Fibroblast of lung (primary cell): ENCODE measurements around the gene PDZD2.

Experiments
- EZH2 ChIP-seq: IDR thresholded peaks from 2 replicates; pipeline ENCODE4 v1.5.1; 2012; ENCODE audit warnings: low read length, control low read depth, mild to moderate bottlenecking; ENCODE audit errors: missing control alignments
- TF ChIP-seq, protein P1 (sequence below), 2 donors: IDR thresholded peaks in 1 of 2; conservative IDR thresholded peaks in 1 of 2; 1 replicate in 1 of 2; 2 replicates in 1 of 2; pipeline ENCODE4 v1.5.1; 2011 to 2012; ENCODE audit warnings: low read length in 2 of 2, control low read depth in 1 of 2, inconsistent platforms in 1 of 2, low read depth in 1 of 2, mild to moderate bottlenecking in 1 of 2

DNA sequence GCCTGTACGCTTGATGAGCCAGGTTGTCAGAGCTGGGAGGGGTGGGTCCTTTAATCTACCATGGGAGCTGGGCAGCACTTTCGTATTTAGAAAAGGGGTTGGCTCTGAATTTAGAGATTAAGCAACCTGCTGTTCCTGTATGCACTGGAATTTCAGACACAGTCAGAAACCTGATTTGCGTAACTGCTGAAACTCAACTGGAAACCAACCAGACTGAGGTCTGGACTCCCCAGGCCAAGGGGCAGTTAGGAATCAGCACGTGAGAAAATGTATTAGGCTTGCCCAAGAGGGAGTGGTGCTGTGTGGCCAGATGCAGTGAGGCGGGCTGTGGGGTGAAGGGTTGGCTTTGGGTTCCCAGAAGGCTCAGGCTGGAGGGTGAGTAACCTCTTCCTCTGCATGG, 300.2 kb downstream of the PDZD2 start:
- TF ChIP-seq, protein P1, sequence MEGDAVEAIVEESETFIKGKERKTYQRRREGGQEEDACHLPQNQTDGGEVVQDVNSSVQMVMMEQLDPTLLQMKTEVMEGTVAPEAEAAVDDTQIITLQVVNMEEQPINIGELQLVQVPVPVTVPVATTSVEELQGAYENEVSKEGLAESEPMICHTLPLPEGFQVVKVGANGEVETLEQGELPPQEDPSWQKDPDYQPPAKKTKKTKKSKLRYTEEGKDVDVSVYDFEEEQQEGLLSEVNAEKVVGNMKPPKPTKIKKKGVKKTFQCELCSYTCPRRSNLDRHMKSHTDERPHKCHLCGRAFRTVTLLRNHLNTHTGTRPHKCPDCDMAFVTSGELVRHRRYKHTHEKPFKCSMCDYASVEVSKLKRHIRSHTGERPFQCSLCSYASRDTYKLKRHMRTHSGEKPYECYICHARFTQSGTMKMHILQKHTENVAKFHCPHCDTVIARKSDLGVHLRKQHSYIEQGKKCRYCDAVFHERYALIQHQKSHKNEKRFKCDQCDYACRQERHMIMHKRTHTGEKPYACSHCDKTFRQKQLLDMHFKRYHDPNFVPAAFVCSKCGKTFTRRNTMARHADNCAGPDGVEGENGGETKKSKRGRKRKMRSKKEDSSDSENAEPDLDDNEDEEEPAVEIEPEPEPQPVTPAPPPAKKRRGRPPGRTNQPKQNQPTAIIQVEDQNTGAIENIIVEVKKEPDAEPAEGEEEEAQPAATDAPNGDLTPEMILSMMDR (conservative IDR thresholded peaks at IDR 0.05 in 1 of 2, IDR thresholded peaks at IDR 0.05 in 1 of 2; ENCODE audit: low read depth in 1 of 2, low read length in 2 of 2): no peak
- TF ChIP-seq EZH2: no peak
